Calu3 (cell line): ENCODE data around the gene ZFPM1. TPM values are rescaled to one million over a fixed set of nuclear protein-coding genes. Genes with fewer than 3 reads are reported as not detected.

Source experiments
- BruUV-seq: library from RNA; stranded (reverse); fragments of 400-500 nt; replicated peaks from 2 replicates; lab custom pipeline; 2021; lab: Mats Ljungman, UMichigan
- CTCF ChIA-PET: fragments of 300-600 bp; sonication (Branson Sonifier 250); formaldehyde crosslinking; loops from one replicate; lab custom pipeline; 2022; ENCODE audit warnings: antibody characterized with exemption; lab: Charles Lee
- DNase-seq: peaks from one replicate; pipeline ENCODE4 v3.0.0; 2022
- H3K27ac Mint-ChIP-seq: one replicate; pipeline ENCODE4 v1.8.0; 2022; ENCODE audit warnings: mixed read lengths; ENCODE audit not compliant: unreplicated experiment
- H3K27me3 Mint-ChIP-seq: one replicate; pipeline ENCODE4 v1.8.0; 2022; ENCODE audit warnings: mixed read lengths; ENCODE audit not compliant: unreplicated experiment
- H3K36me3 Mint-ChIP-seq: one replicate; pipeline ENCODE4 v1.8.0; 2022; ENCODE audit warnings: mild to moderate bottlenecking, moderate library complexity, mixed read lengths; ENCODE audit not compliant: insufficient read depth, unreplicated experiment
- H3K4me1 Mint-ChIP-seq: one replicate; pipeline ENCODE4 v1.8.0; 2022; ENCODE audit warnings: mild to moderate bottlenecking, low read depth, mixed read lengths; ENCODE audit not compliant: unreplicated experiment
- H3K4me3 Mint-ChIP-seq: one replicate; pipeline ENCODE4 v1.8.0; 2022; ENCODE audit warnings: mild to moderate bottlenecking, low read depth, moderate library complexity, mixed read lengths; ENCODE audit not compliant: unreplicated experiment
- H3K9me3 Mint-ChIP-seq: one replicate; pipeline ENCODE4 v1.8.0; 2022; ENCODE audit warnings: low read depth, mixed read lengths; ENCODE audit not compliant: unreplicated experiment
- intact Hi-C: fragments of 100-400 bp; cut with micrococcal nuclease; formaldehyde crosslinking; loops from one replicate; pipeline ENCODE4 v1.10.0; 2022; ENCODE audit not compliant: unreplicated experiment
- total RNA-seq: library from RNA; stranded (reverse); gene quantifications from 2 replicates; pipeline ENCODE4 v1.2.3, GENCODE V29; 2022
- TF ChIP-seq, protein P1 (sequence below): fragments of 200-600 bp; IDR thresholded peaks from one replicate; pipeline ENCODE4 v1.8.0; 2022; ENCODE audit warnings: antibody characterized with exemption; ENCODE audit not compliant: unreplicated experiment

Gene ZFPM1
- total RNA-seq, 1 experiment from 2014 or later: 3.1 TPM

- H3K27me3 Mint-ChIP-seq: peaks cover 22% of the 10 kb centered on the region
- H3K4me3 Mint-ChIP-seq: no peak overlapping the region
- no peaks in the 10 kb centered on the region for H3K4me1 Mint-ChIP-seq
- TF ChIP-seq, protein P1, sequence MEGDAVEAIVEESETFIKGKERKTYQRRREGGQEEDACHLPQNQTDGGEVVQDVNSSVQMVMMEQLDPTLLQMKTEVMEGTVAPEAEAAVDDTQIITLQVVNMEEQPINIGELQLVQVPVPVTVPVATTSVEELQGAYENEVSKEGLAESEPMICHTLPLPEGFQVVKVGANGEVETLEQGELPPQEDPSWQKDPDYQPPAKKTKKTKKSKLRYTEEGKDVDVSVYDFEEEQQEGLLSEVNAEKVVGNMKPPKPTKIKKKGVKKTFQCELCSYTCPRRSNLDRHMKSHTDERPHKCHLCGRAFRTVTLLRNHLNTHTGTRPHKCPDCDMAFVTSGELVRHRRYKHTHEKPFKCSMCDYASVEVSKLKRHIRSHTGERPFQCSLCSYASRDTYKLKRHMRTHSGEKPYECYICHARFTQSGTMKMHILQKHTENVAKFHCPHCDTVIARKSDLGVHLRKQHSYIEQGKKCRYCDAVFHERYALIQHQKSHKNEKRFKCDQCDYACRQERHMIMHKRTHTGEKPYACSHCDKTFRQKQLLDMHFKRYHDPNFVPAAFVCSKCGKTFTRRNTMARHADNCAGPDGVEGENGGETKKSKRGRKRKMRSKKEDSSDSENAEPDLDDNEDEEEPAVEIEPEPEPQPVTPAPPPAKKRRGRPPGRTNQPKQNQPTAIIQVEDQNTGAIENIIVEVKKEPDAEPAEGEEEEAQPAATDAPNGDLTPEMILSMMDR: no peak
- intact Hi-C loops: no loop called here
- no peak overlapping the region for H3K27ac Mint-ChIP-seq
- H3K36me3 Mint-ChIP-seq: no peaks in the 10 kb centered on the region
- H3K9me3 Mint-ChIP-seq: peaks cover 10% of the 10 kb centered on the region
- CTCF ChIA-PET: no interaction called here
- no peak for DNase-seq
- BruUV-seq: no TSS peak
Observed at GRCh38 chr16:88523309-88524161, 70.5 kb downstream of the ZFPM1 start.

DNA sequence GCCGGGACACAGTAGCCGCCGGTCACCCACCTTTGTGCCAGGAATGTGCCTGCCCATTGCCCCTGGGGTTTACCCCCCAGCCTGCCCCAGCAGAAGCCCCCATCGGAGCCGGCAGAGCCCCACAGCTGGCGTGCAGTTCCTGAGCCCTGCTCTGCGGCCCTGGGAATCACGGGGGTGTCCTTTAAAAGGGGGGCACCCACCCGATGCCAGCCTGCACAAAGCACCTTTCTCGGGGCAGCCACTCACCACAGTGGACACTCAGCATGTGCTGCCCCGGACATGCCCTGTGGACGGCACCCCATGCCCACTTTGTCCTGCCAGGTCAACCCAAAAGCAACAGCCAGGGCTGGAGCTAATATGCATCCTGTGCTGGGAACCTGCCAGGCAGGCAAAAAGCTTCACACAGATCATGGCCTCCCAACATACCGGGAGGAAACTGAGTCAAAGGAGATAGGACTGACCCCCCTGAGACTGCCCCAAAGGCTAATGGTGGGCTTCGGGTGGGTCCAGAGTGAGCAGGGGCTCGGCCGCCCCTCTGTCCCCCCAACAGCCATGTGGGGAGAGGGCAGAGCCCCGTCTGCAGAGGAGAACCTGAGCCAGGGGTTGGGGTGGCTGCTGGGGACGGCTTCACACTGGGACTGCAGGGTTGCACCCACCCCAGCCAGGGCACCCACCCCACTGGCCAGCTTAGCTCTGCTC lies 71.3 kb downstream of the ZFPM1 start:
- no TSS peak for BruUV-seq
- TF ChIP-seq, protein P1: no peak
- no peak for DNase-seq
- H3K4me3 Mint-ChIP-seq: no peak overlapping the region
- intact Hi-C loops: no loop called here
- no peaks in the 10 kb centered on the region for H3K36me3 Mint-ChIP-seq
- CTCF ChIA-PET: no interaction called here
- H3K27ac Mint-ChIP-seq: no peak overlapping the region
- H3K27me3 Mint-ChIP-seq: peaks cover 13% of the 10 kb centered on the region
- H3K4me1 Mint-ChIP-seq: no peaks in the 10 kb centered on the region
- peaks cover 8% of the 10 kb centered on the region for H3K9me3 Mint-ChIP-seq

GRCh38 chr16:88524973-88525662 lies 72.0 kb downstream of the ZFPM1 start:
- Mint-ChIP-seq H3K36me3 (no peaks in the 10 kb centered on the region), H3K9me3 (peaks cover 2% of the 10 kb centered on the region), H3K27me3 (peaks cover 6% of the 10 kb centered on the region), H3K4me1 (no peaks in the 10 kb centered on the region), H3K4me3 (no peak overlapping the region), H3K27ac (no peak overlapping the region)
- BruUV-seq: no TSS peak
- intact Hi-C loops: no loop called here
- TF ChIP-seq, protein P1: no peak
- CTCF ChIA-PET: no interaction called here
- DNase-seq: no peak

DNA sequence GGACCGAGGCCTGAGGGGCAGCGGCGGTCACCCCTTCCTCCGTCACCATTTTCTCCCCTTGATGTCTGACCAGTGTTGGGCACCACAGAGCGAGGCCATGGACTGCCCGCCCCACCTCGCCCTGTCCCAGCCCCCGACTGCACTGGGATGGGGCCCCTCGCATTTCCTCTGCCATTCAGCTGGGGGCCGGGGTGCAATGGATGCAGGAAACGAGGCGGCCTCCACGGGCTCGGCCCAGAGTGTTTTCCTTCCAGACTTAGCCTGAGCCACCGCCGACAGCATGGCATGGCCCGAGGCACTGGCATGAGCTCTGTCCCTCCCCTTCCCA lies 72.5 kb downstream of the ZFPM1 start:
- BruUV-seq: no TSS peak
- intact Hi-C loops: no loop called here

More for the DNA sequence above, 72.5 kb downstream of the ZFPM1 start:
- no peak for DNase-seq
- H3K27me3 Mint-ChIP-seq: peaks cover 1% of the 10 kb centered on the region
- no peak overlapping the region for H3K27ac Mint-ChIP-seq
- H3K36me3 Mint-ChIP-seq: no peaks in the 10 kb centered on the region
- H3K4me1 Mint-ChIP-seq: no peaks in the 10 kb centered on the region
- H3K9me3 Mint-ChIP-seq: no peaks in the 10 kb centered on the region
- CTCF ChIA-PET: no interaction called here
- TF ChIP-seq, protein P1: no peak
- no peak overlapping the region for H3K4me3 Mint-ChIP-seq
